ENCODE results near the gene POU2F3. TPM values are rescaled to one million over a fixed set of nuclear protein-coding genes. Genes with fewer than 3 reads are reported as not detected.
A peak's percentile ranks its signal among the peaks of the same experiment; 100 is the strongest.

POU2F3 gene
- total and polyA plus RNA-seq, 7 donors = not detected

- WGBS, 3 donors = 81 to 84% (median 82%) methylated on average over 1 of the region's 1 CpG
- no peaks in the 10 kb centered on the region for H3K27me3 ChIP-seq (ENCODE audit: insufficient read depth in 3 of 3, low read length in 2 of 3)
- no peak overlapping the region for H3K4me3 ChIP-seq
- intact Hi-C loops (cut with DNase I) = no loop called here
- H3K4me1 ChIP-seq = peaks cover 15% of the 10 kb centered on the region
- no peak for TF ChIP-seq CTCF (IDR thresholded peaks at IDR 0.05)
- H3K9me3 ChIP-seq = no peaks in the 10 kb centered on the region
- DNase-seq (no peak), ATAC-seq (no peak)
- H3K27ac ChIP-seq = no peak overlapping the region
- H3K36me3 ChIP-seq (ENCODE audit: insufficient read depth in 1 of 2, low read depth in 1 of 2) = no peaks in the 10 kb centered on the region
Measured at GRCh38 chr11:120333801-120334200, 93.9 kb downstream of the POU2F3 start.

- DNase-seq (no peak), ATAC-seq (no peak)
- 37 to 51% (median 38%) methylated on average over 1 of the region's 1 CpG for WGBS, 3 donors
- no peaks in the 10 kb centered on the region for H3K27me3 ChIP-seq (ENCODE audit: insufficient read depth in 3 of 3, low read length in 2 of 3)
- no peaks in the 10 kb centered on the region for H3K9me3 ChIP-seq
- H3K36me3 ChIP-seq (ENCODE audit: insufficient read depth in 1 of 2, low read depth in 1 of 2) = no peaks in the 10 kb centered on the region
- intact Hi-C loops (cut with DNase I) = no loop called here
- peaks cover 19% of the 10 kb centered on the region for H3K4me1 ChIP-seq
- peak overlapping the region; percentile 98 for H3K27ac ChIP-seq
- no peak for TF ChIP-seq CTCF (IDR thresholded peaks at IDR 0.05)
- no peak overlapping the region for H3K4me3 ChIP-seq
Measured at GRCh38 chr11:120334332-120334731, 94.4 kb downstream of the POU2F3 start.

- Histone ChIP-seq H3K4me1 (peaks cover 22% of the 10 kb centered on the region), H3K27me3 (ENCODE audit: insufficient read depth in 3 of 3, low read length in 2 of 3) (no peaks in the 10 kb centered on the region), H3K4me3 (peak overlapping the region; percentile 96), H3K36me3 (ENCODE audit: insufficient read depth in 1 of 2, low read depth in 1 of 2) (no peaks in the 10 kb centered on the region), H3K9me3 (no peaks in the 10 kb centered on the region), H3K27ac (peak overlapping the region; percentile 98)
- WGBS, 3 donors = 0 to 1% (median 1%) methylated on average over 8 of the region's 8 CpGs
- peak; percentile 72 for TF ChIP-seq CTCF (IDR thresholded peaks at IDR 0.05)
- intact Hi-C loops (cut with DNase I) = loop anchor here in 1 of 2 donors (5.0 kb wide), 2 partner anchors 67 to 97 kb away; no protein-coding TSS in a partner anchor
- peak; percentile 50 to 64 (median 56) for ATAC-seq
- DNase-seq = no peak
Measured at GRCh38 chr11:120334894-120335462, 95.0 kb downstream of the POU2F3 start.

- peak overlapping the region; percentile 98 for H3K27ac ChIP-seq
- peak overlapping the region; percentile 96 for H3K4me3 ChIP-seq
- DNase-seq (no peak), ATAC-seq (peak; percentile 30 to 60 (median 46))
- intact Hi-C loops (cut with DNase I) = loop anchor here in 1 of 2 donors (5.0 kb wide), 2 partner anchors 67 to 97 kb away; no protein-coding TSS in a partner anchor
- H3K36me3 ChIP-seq (ENCODE audit: insufficient read depth in 1 of 2, low read depth in 1 of 2) = no peaks in the 10 kb centered on the region
- no peak for TF ChIP-seq CTCF (IDR thresholded peaks at IDR 0.05)
- WGBS, 3 donors = 0 to 1% (median 0%) methylated on average over 19 of the region's 19 CpGs
- no peaks in the 10 kb centered on the region for H3K9me3 ChIP-seq
- H3K27me3 ChIP-seq (ENCODE audit: insufficient read depth in 3 of 3, low read length in 2 of 3) = no peaks in the 10 kb centered on the region
- peaks cover 28% of the 10 kb centered on the region for H3K4me1 ChIP-seq
Measured at GRCh38 chr11:120335556-120335907, 95.6 kb downstream of the POU2F3 start.
